ENCODE results near the gene GALNTL6.
"Not testable (repeated sequence)": the region's sequence is repeated elsewhere in the genome, so short reads cannot be mapped to it uniquely, and the experiment has no call there.

Gene GALNTL6

DNA sequence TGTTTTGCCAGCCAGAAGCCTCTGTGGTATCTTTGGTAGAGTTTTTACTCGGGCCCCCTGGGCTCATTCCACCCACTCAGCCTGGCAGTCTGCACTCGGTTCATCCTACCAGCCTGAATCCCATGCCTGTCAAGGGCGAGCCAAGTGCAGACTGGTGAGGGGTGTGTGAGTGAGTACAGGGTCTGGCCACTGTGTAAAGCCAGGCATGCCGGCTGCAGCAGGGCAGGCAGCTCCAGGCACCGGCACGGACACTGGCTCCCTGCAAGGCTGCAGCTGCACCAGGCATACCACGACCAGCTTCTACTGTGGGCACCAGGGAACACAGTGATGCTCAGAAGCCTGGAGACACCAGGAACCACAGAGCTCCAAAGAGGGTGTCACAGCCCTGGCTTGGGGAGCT lies 1161.4 kb downstream of the GALNTL6 start:
- no peak for DNase-seq

DNA sequence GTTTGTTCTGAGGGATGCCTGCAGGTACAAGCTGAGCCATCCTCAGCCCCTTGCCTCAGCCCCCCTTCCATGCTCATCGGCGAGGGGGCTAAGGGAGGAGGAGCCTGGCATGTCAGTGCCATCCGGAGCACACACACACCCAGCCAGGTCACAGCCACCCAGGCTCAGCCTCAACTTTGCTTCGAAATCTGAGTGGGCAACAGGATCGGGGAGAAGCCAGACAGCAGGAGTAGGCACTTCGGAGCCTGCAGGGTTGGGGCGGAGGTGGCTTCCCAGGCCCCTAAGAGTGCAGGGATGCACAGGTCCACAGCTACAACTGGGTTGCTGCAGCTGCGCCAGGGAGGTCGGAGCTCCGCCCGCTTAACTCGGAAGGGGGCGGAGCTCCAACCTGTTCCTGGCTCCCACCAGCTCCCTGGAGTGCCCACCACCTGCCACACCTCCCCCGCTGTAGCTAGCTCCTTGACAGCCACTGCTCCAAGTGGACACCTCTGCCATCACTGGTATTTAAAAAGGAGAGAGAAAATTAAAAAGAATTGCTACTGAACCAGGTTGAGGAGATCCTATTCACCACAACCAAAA lies 1162.5 kb downstream of the GALNTL6 start:
- DNase-seq, result no peak

DNA sequence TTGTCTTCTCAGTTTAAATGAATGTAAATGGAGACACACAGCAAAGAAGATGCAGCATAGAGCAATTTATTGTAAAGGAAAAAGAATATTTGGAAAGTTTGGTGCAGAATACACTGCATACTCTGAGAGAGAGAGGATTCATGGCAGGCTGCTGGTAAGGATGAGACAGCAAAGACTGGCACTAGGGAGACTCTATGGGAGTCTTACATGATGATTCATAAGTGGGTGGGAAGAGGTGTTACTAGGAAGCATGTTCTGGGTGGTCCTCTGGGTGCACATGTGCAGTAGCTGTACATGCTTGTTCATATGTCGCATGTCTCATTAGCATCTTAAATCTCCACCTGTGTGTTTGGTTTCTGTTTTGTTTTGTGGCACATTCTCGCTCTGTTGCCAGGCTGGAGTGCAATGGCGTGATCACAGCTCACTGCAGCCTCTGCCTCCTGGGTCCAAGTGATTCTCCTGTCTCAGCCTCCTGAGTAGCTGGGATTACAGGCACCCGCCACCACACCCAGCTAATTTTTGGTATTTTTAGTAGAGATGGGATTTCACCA lies 1164.4 kb downstream of the GALNTL6 start:
- DNase-seq, result not testable (repeated sequence)

DNA sequence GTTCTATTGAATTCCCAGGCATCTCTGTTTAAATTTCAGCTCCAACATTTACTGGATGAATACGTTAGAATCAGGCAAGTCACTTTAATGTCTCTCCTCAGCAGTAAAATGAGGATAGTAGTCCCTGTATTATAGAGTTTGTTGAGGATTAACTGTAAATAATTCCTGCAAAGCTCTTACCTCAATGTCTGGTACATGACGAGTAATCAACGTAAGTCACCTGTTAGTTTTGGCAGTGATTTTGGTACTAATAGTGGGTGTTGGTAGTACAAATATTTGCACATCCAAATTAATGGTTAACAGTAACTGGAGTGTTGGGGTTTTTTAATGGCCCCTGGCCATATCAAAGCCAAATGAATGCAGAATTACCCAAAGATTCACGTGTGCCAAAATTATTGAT lies 1165.6 kb downstream of the GALNTL6 start:
- no peak for DNase-seq

DNA sequence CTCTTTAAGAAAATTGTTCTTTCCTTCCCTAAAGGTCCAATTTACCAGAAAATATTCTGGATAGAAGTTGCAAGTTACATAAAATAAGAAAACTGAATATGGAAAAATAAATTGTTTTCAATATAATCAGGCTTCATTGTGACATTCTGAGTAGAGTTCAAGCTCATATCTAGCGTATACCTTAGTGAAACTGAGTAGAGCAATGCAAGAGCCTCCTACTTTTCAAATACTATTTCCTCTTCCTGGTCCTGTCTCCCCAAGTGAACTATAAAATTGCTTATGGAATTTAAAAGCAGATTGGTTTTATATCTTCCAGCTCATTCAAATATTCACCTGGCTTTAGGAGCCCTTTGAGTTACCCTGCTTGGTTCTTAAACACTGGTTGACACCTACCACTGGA lies 1166.1 kb downstream of the GALNTL6 start:
- DNase-seq, result no peak

DNA sequence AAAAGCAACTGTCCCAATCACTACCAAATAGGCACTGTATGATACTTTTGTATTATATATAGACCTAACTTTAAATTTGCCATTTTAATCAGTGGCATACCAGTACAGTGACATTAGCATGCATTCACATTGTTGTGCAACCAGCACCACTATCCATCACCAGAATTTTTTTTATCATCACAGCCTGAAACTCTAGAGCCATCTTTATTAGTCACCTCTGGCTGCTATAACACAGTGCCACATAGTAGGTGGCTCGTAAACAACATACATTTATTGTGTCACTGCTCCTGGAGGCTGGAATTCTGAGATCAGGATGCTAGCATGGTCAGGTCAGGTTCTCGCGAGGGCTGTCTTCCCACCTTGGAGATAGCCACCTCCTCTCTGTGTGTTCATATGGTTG lies 1167.0 kb downstream of the GALNTL6 start:
- no peak for DNase-seq

DNA sequence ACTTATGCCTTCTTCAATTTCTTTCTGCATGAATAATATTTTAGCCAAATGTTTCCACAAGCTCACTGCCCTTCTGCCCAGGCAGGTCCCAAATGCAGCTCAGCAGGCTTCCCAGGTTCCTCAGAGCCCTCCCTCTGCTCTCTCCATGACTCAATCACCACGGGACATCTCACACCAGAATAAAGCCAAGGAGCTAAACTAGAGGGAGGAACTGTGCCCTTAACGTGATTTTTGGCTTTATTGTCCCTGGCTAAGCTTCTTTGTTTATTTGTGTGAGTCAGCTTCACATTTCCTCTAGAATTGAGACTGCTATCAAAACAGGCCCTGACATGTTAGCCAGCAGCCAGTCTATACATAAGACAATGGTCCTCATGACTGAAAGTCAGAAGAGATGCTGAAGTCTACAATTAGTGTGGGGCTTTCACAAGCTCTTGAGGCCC lies 1169.0 kb downstream of the GALNTL6 start:
- no peak for DNase-seq

DNA sequence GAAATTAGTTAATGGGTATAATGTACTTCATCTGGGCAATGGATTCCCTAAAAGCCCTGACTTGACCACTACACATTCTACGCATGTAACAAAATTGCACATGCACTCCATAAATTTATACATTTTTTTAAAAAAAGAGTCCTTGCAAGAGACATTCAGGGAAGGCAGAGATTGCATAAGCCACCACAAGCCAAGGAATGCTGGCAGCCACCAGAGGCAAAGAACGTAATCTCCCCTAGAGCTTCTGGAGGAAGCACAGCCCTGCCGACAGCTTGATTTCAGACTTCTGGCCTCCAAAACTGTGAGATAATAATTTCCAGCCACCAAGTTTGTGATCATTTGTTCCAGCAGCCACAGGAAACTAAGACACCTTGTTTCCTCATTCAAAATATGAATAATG lies 1169.8 kb downstream of the GALNTL6 start:
- DNase-seq, result no peak

DNA sequence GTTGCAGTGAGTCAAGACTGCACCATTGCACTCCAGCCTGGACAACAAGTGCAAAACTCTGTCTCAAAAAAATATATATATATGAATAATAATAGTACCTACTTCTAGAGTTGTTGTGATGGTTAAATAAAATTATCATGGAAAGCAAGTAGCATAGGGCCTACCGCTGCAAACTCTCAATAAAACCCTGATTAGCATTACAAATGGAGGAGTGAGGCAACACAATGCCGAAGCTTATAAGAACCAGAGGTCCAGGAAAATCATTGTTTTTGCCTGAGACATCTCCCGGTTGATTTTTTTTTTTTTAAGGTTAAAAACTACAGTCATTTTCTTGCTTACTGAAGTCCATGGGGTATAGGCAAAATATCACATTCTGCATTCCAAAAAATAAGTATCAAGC lies 1170.4 kb downstream of the GALNTL6 start:
- DNase-seq, result no peak

DNA sequence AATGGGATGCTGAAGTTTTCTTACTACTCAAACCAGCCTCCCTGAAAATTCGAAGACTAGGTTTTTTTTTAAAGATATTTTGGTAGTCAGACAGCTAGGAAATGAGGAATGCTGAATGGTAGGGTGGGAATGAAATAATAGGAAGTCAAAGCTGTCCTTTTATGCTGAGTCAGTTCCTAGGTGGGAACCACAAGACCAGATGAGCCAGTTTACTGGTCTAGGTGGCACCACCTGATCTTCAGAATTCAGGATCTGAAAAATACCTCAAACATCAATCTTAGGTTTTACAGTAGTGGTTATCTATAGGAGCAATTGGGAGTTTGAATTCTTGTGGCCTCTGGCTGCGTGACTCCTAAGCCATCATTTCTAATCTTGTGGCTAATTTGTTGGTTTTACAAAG lies 1172.3 kb downstream of the GALNTL6 start:
- DNase-seq, result peak; percentile 63

DNA sequence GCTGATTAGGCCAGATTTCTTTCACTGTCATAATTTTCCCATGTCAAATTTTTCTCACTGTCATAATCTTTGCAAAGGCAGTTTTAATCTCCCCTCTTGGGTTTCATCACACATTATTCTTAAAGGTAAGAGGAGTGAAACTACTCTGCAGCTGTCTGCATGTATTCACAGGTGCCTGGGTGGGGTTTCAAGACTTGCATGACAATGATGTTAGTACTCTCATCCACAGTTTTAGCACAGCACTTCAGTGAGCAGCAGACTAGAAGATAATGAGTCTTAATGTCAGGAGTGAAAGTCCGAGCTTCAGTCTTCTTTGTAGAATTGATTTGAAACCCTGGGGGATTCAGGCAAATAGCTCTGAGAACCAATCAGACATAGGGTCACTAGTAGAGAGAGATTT lies 1172.9 kb downstream of the GALNTL6 start:
- DNase-seq, result no peak

DNA sequence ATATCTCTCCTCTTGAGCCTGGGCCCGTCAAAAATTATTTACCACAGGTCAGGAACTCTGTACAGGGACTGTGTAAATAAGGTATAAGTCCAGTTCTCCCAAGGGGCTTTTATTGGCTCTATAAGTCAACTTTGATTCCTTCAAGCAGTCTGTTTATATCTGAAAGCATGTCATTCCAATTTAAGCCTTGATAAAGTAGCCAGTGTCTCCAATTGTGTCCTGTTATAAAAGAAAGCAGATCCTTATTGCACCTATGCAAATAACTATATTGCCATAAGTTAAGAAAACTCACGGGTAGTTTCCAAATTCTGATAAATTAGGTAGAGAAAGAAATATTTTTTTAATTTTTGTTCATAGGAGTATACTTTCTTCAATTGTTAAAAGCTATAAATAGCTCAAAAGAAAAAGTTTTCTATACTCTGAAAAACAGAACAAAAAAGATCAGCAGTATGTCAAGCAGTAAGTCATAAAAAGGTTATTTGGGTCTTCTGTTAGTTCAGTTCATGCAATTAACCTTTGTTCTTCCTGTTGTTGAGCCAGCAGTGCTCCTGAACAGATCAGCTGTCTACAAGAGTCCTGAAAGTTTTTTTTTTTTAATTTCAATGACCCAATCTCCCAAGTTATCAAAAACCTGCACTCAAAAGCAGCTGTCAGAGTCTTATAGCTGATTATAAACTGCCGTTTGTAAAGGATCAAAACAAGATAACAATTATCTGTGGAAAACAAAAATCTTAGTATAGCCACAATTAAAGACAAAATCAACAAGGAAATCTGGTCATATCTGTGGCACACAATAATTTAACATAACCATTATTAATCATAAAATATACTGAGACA lies 1177.0 kb downstream of the GALNTL6 start:
- DNase-seq, result peak; percentile 55

DNA sequence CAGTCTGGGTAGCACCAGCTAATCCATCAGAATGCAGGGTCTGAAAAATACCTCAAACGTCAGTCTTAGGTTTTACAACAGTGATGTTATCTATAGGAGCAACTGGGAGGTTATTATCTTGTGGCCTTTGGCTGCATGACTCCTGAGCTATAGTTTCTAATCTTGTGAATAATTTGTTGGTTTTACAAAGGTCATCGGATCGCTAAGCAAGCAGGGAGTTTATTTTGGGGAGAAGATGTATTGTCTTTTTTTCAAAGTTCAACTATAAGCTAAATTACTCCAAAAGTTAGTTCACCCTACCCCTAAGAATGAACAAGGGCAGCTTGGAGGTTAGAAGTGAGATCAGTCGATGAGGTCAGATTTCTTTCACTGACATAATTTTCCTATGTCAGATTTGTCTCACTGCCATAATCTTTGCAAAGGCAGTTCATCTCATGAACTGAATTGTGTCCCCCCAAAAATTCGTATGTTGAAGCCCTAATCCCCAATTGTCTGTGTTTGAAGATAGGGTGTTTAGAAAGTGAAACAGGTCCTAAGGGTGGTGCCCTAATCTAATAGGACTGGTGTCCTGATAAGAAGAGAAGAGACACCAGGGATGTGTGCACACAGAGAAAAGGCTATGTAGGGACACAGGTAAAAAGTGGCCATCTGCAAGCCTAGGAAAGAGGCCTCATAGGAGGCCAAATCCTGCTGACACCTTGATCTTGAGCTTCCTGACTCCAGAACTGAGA lies 1179.6 kb downstream of the GALNTL6 start:
- peak; percentile 77 for DNase-seq

DNA sequence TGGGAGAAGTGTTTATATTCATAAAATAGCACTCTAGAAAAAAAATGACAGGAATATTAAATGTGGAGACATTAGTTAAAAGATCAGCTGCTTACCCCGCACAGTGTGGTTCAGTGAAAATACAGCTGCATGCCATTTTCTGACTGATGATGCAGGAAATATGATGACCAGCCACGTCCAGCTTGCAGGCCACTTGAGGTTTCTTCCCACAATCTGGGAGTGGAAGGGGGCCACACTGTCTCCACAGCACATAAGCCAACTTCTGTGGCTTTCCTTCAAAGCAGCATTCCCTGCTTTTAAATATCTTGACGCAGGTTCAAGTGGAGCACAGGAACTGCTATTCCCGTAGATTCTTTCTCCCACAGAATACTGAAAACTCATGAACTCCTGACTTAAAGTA lies 1182.0 kb downstream of the GALNTL6 start:
- no peak for DNase-seq

DNA sequence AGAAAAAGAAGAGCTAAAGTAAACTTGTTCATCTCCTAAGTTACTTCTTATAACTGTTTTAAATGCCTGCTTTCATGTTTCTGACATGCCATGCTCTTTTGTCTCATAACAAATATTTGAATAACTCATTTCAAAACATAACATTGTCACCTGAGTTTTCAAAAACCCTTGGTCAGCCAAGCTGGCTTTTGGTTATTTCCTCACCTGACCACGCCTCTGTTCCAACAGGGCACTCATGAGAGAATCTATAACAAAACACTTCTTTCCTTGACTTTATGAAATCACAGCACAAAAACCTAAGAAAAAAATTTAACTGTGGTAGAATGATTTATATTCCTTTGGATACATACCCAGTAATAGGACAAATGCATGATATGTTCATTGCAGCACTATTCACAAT lies 1182.5 kb downstream of the GALNTL6 start:
- no peak for DNase-seq

DNA sequence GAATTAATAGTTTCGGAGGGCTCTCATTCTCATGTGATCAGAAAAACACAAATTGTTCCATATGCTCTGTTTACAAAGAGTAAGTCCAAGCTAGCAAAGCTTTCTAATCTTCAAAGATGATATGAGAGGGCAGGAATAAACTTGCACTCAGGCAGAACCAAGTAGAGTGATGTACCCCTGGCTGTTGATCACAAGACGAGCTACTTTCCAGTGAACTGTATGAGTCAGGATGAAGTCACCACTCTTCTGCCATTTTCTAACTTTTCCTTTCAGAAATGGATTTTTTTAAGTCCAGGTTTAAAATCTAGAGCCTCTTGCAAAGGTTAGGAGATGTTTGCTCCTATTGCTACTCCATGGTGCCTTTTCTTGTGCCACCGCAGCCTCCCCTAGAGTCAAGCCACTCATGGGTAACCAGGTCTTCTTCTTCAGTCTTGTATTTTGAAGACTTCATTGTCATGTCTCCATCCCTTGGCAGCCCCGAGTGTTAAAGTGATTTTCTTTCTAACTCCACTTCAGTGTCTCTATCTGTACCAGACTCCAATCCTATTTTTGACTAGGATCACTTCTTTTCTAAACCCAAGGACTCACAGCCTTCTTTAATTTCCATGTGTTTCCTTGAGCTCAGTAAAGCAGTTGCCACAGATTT lies 1183.5 kb downstream of the GALNTL6 start:
- peak; percentile 48 for DNase-seq

DNA sequence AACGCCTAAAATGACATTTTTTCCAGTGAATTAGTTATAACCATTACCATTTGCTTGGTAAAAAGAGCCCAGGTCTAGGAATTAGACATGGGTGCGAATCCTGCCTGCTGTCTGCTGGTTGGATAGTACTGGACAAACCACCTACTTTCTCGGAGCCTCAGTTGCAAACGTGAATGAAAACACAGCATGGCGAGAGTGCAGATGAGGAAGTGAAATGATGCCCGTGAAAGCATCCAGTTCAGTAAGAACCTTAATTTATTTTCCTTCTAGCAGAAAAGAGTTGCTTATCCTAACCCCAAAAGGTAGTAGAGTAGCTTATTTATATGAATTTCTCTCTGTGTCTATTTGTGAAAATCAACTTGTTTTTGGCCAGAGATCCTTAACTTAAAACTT lies 1184.0 kb downstream of the GALNTL6 start:
- DNase-seq, result no peak

DNA sequence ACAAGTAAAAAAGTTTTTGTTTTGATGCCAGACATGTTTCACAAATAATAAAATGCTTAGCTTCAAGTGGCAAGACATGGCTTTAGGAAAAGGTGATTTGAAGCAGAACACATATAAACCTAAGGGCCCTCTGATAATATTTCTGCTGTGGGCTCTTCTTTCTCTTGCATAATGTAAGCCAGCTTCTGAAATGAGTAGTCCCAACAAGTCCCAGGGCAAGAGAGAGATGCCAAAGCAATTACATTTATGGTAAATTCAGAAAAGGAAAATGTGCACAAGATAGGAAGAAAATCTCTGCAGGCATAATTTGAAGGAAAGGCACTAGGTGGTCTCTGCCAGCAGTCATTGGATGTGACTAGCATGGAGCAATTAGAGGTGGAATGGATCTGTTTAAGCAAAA lies 1184.7 kb downstream of the GALNTL6 start:
- peak; percentile 55 for DNase-seq

DNA sequence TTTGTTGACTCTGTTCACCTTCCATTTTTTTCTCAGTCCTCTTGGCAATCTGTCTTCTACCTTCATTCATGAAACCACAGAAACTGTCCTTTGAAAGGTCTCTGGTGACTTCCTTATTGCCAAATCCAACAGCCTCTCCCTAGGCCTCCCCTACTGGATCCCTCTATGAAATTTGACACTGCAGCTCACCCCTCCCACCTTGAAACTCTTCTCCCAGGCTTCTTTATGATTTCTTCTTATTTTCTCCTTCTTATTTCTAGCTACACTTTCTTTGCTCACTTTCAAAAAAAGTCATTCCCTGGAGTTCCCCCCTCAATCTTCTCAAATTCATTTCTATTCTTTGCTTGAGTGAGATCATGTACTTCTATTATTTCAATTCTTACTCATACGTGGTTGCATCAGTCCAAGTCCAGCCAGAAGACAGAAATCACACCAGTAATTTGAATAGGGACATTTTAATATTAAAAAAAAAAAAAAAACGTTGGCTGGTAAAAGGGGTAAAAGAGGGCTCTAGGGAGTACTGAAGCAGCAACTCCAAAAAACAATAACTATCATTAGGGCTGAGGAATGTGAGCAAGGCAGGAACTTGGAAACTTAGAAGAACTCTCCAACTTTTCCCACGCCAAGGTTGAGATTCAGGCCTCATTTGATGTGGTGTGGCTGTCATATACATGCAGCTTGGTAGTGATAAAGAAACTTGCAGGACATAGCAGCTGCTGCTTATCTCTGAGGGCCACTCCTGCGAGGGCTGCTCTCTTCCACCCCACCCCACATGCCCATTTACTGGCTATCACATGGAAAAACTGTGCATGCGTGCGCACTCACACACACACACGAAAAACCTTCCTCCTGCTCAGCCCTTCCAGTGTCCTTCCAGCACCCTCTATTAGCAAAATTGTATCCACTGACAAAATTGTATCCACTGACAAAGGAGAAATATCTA lies 1185.6 kb downstream of the GALNTL6 start:
- DNase-seq, result peak; percentile 97

DNA sequence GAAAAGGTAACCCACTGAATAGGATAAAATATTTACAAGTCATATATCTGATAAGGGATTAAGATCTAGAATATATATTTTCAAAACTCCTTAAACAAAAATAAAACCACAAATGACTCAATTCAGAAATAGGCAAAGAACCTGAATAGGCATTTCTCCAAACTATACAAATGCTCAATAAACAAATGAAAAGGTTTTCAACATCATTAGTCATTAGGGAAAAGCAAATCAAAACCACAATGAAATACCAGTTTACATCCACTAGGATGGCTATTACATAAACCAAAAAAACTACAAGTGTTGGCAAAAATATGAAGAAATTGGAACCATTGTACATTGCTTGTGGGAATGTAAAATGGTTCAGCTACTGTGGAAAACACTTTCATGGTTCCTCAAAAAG lies 1188.4 kb downstream of the GALNTL6 start:
- no peak for DNase-seq

DNA sequence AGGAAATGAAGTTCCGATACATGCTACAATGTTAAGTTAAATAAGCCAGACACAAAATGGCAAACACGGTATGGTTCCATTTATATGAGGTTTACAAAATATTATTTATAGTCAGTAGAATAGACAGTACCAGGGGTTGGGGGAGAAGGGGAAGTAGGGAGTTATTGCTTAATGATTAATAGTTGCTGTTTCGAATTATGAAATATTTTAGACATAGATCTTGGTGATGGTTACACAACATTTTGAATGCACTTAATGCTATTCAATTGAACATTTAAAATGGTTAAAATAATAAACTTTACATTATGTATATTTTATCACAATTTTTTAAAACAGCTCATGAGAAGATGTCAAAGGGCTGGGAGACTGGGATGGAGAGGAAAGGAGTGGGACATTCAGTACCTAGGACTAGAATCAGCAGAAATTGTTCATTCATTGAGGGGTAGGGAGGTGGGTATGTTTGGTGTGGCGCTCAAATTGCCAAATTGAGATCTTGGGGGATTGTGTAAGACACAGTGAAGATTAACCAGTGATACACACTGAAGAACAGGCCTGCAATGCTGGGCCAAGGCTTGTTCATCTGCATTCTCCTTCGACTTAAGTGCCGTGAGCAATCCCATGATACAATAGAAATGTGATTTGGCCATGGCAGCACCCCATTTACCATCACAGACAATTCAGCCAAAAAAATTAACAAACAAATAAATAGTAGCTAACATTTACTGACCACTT lies 1189.8 kb downstream of the GALNTL6 start:
- no peak for DNase-seq

All from OCI-M1 (cell line).